BJ (cell line): ENCODE measurements around the gene TTC23. TPM values are rescaled to one million over a fixed set of nuclear protein-coding genes. Genes with fewer than 3 reads are reported as not detected.

ENCODE experiments used
- CTCF ChIA-PET: fragments of 350-600 bp; formaldehyde crosslinking; extraction: SDS; loops from one replicate; lab custom pipeline; 2021; ENCODE audit warnings: antibody characterized with exemption, inconsistent platforms; lab: Yijun Ruan, JAX
- POLR2A ChIA-PET: fragments of 300-600 bp; sonication (Branson Sonifier 250); formaldehyde crosslinking; extraction: SDS; loops from one replicate; lab custom pipeline; 2021; ENCODE audit warnings: antibody characterized with exemption; lab: Charles Lee
- DNase-seq: peaks from one replicate; pipeline ENCODE4 v3.0.0-alpha.2; 2011; ENCODE audit warnings: low read depth
- H3K27me3 ChIP-seq: 2 replicates; pipeline ENCODE4 v1.6.0; 2011; ENCODE audit warnings: low read length; ENCODE audit not compliant: control insufficient read depth, insufficient read depth
- H3K36me3 ChIP-seq: 2 replicates; pipeline ENCODE4 v1.5.1; 2011; ENCODE audit warnings: low read length; ENCODE audit not compliant: control insufficient read depth, insufficient read depth
- H3K4me3 ChIP-seq: 2 replicates; pipeline ENCODE4 v1.5.1; 2011; ENCODE audit warnings: low read depth, mild to moderate bottlenecking, control low read depth, low read length
- CTCF ChIP-seq: IDR thresholded peaks from 2 replicates; pipeline ENCODE4 v1.5.1; 2011; ENCODE audit warnings: low read depth, mild to moderate bottlenecking, control low read depth, inconsistent platforms, low read length, moderate library complexity; ENCODE audit not compliant: insufficient read depth
- polyA plus RNA-seq: library from polyadenylated mRNA; depleted of rRNA; stranded (reverse); fragments of >200 nt; gene quantifications from 2 replicates; pipeline ENCODE4 v1.2.3, GENCODE V29; 2011

The TTC23 gene
- polyA plus RNA-seq, 1 experiment = 3.6 TPM

GRCh38 chr15:99168601-99169580 lies 80.5 kb downstream of the TTC23 start:
- POLR2A ChIA-PET = no interaction called here

GRCh38 chr15:99167640-99168039 lies 81.7 kb downstream of the TTC23 start:
- no peak overlapping the region for H3K4me3 ChIP-seq
- CTCF ChIA-PET = interaction anchor here (2.1 kb wide), 1 partner anchor 62 kb away, joined by 6 read pairs; the partner anchor contains the start of gene SYNM
- peaks cover 2% of the 10 kb centered on the region; the same call in 1 of the 2 replicates for H3K36me3 ChIP-seq
- TF ChIP-seq CTCF = no peak
- H3K27me3 ChIP-seq = no peaks in the 10 kb centered on the region
- POLR2A ChIA-PET = no interaction called here
- no peak for DNase-seq

More at GRCh38 chr15:99168601-99169580, 80.5 kb downstream of the TTC23 start:
- CTCF ChIA-PET = interaction anchor here (1.2 to 2.1 kb wide), 3 partner anchors 10 to 68 kb away, joined by 3 to 7 read pairs (median 6); partner anchors contain the start of gene SYNM
- H3K27me3 ChIP-seq = no peaks in the 10 kb centered on the region
- no peak overlapping the region for H3K4me3 ChIP-seq
- no peak for TF ChIP-seq CTCF
- peaks cover 5% of the 10 kb centered on the region; the same call in 1 of the 2 replicates for H3K36me3 ChIP-seq
- no peak for DNase-seq

GRCh38 chr15:99167201-99167600 lies 82.2 kb downstream of the TTC23 start:
- no peak overlapping the region for H3K4me3 ChIP-seq
- peaks cover 2% of the 10 kb centered on the region; the same call in 1 of the 2 replicates for H3K36me3 ChIP-seq
- CTCF ChIA-PET = interaction anchor here (2.1 kb wide), 1 partner anchor 62 kb away, joined by 6 read pairs; the partner anchor contains the start of gene SYNM
- no peak for TF ChIP-seq CTCF
- POLR2A ChIA-PET = no interaction called here
- H3K27me3 ChIP-seq = no peaks in the 10 kb centered on the region
- DNase-seq = no peak

GRCh38 chr15:99165956-99166689 lies 83.3 kb downstream of the TTC23 start:
- Histone ChIP-seq H3K36me3 (peaks cover 1% of the 10 kb centered on the region), H3K27me3 (no peaks in the 10 kb centered on the region), H3K4me3 (no peak overlapping the region)
- ChIA-PET POLR2A (no interaction called here), CTCF (interaction anchor here (0.6 kb wide), 1 partner anchor 742 kb away, joined by 4 read pairs; no protein-coding TSS in a partner anchor)
- no peak for DNase-seq
- TF ChIP-seq CTCF = no peak
